ENCODE data around the gene GLUD1.
"Not testable (repeated sequence)": the region's sequence is repeated elsewhere in the genome, so short reads cannot be mapped to it uniquely, and the experiment has no call there.

GLUD1 gene

GRCh38 chr10:87030912-87031635 is 63.6 kb downstream of the GLUD1 start:
- CTCF ChIA-PET = no interaction called here
- POLR2A ChIA-PET = no interaction called here
- DNase-seq (ENCODE audit: extremely low spot score) = no peak
- TF ChIP-seq BHLHE40 (IDR thresholded peaks at IDR 0.05; ENCODE audit: borderline replicate concordance) (no peak), NFRKB (IDR thresholded peaks at IDR 0.05) (no peak), HDGF (IDR thresholded peaks at IDR 0.05; ENCODE audit: borderline replicate concordance) (no peak), FOXK2 (IDR thresholded peaks at IDR 0.05) (no peak), CTBP1 (IDR thresholded peaks at IDR 0.05; ENCODE audit: borderline replicate concordance) (no peak), FOXM1 (IDR thresholded peaks at IDR 0.05; ENCODE audit: borderline replicate concordance) (no peak), PKNOX1 (IDR thresholded peaks at IDR 0.05) (no peak), SP1 (IDR thresholded peaks at IDR 0.05) (no peak), ELF4 (IDR thresholded peaks at IDR 0.05) (no peak), ZNF384 (IDR thresholded peaks at IDR 0.05) (no peak), LEF1 (IDR thresholded peaks at IDR 0.05; ENCODE audit: borderline replicate concordance) (no peak), L3MBTL2 (conservative IDR thresholded peaks at IDR 0.05) (no peak), FOXA1 (IDR thresholded peaks at IDR 0.05) (no peak), SUZ12 (IDR thresholded peaks at IDR 0.05) (no peak)

GRCh38 chr10:87030419-87030818 is 64.2 kb downstream of the GLUD1 start:
- DNase-seq (ENCODE audit: extremely low spot score); POLR2A ChIA-PET: not testable (repeated sequence)
- CTCF ChIA-PET = interaction anchor here (0.8 kb wide), 1 partner anchor 578 kb away, joined by 5 read pairs; no protein-coding TSS in a partner anchor

- CTCF ChIA-PET; POLR2A ChIA-PET; DNase-seq (ENCODE audit: extremely low spot score): not testable (repeated sequence)
These were observed 67.7 kb downstream of the GLUD1 start for GRCh38 chr10:87026747-87027508.

- CTCF ChIA-PET; DNase-seq (ENCODE audit: extremely low spot score); POLR2A ChIA-PET: not testable (repeated sequence)
These were observed 69.2 kb downstream of the GLUD1 start for GRCh38 chr10:87025285-87025958.

- CTCF ChIA-PET; POLR2A ChIA-PET; DNase-seq (ENCODE audit: extremely low spot score): not testable (repeated sequence)
These were observed 74.6 kb downstream of the GLUD1 start, which contains the start of gene FAM25A for GRCh38 chr10:87020056-87020455. Gene FAM25A (plus strand): TSS chr10:87020294. CDS start chr10:87020325, 31 bp downstream.

GRCh38 chr10:87019504-87019903 is 75.1 kb downstream of the GLUD1 start:
- CTCF ChIA-PET; DNase-seq (ENCODE audit: extremely low spot score); POLR2A ChIA-PET: not testable (repeated sequence)

- CTCF ChIA-PET, POLR2A ChIA-PET: not testable (repeated sequence)
These were observed 75.6 kb downstream of the GLUD1 start for GRCh38 chr10:87019066-87019465.

GRCh38 chr10:87018127-87018526 is 76.5 kb downstream of the GLUD1 start:
- CTCF ChIA-PET; POLR2A ChIA-PET; DNase-seq (ENCODE audit: extremely low spot score): not testable (repeated sequence)

More at GRCh38 chr10:87019066-87019465, 75.6 kb downstream of the GLUD1 start:
- not testable (repeated sequence) for DNase-seq (ENCODE audit: extremely low spot score)

GRCh38 chr10:87014986-87015716 is 79.5 kb downstream of the GLUD1 start:
- POLR2A ChIA-PET; DNase-seq (ENCODE audit: extremely low spot score); CTCF ChIA-PET: not testable (repeated sequence)

- DNase-seq (ENCODE audit: extremely low spot score); POLR2A ChIA-PET; CTCF ChIA-PET: not testable (repeated sequence)
These were observed 81.1 kb downstream of the GLUD1 start for GRCh38 chr10:87013528-87013927.

GRCh38 chr10:87009134-87009696 is 85.4 kb downstream of the GLUD1 start:
- POLR2A ChIA-PET; DNase-seq (ENCODE audit: extremely low spot score); CTCF ChIA-PET: not testable (repeated sequence)

GRCh38 chr10:87008303-87008702 is 86.3 kb downstream of the GLUD1 start:
- CTCF ChIA-PET; POLR2A ChIA-PET; DNase-seq (ENCODE audit: extremely low spot score): not testable (repeated sequence)

- CTCF ChIA-PET; POLR2A ChIA-PET; DNase-seq (ENCODE audit: extremely low spot score): not testable (repeated sequence)
These were observed 87.0 kb downstream of the GLUD1 start for GRCh38 chr10:87007674-87008073.

GRCh38 chr10:87007124-87007523 is 87.5 kb downstream of the GLUD1 start:
- POLR2A ChIA-PET; DNase-seq (ENCODE audit: extremely low spot score); CTCF ChIA-PET: not testable (repeated sequence)
